GM18867 (cell line): Measurements from ENCODE around the gene ZNF236.
"Not testable (repeated sequence)": the region's sequence is repeated elsewhere in the genome, so short reads cannot be mapped to it uniquely, and the experiment has no call there.

Experiments
- ATAC-seq: cut with Tn5 transposase; IDR thresholded peaks from one replicate; pipeline ENCODE4 v1.9.1; 2021; ENCODE audit warnings: mild to moderate bottlenecking, moderate library complexity; ENCODE audit not compliant: unreplicated experiment

ZNF236 gene

DNA sequence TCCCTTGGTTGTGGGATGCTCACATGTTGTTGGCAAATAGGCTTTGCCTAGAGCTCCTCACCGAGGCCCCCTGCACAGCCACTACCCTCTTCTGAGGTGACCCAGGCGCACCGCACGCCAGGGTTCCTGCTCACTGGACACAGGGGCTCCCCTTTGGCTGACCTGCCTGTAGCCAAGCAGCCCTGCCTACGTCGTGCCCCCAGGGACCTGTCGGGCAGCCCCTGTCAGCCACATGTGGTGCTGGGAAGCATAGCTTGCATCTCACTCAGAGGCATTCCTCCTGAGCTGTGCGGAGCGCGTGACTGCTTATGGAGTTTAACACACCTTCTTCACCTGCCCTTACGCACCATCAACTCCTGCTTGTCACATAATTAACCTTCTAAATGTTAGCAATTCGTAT is 116.3 kb downstream of the ZNF236 start:
- ATAC-seq, result no peak

DNA sequence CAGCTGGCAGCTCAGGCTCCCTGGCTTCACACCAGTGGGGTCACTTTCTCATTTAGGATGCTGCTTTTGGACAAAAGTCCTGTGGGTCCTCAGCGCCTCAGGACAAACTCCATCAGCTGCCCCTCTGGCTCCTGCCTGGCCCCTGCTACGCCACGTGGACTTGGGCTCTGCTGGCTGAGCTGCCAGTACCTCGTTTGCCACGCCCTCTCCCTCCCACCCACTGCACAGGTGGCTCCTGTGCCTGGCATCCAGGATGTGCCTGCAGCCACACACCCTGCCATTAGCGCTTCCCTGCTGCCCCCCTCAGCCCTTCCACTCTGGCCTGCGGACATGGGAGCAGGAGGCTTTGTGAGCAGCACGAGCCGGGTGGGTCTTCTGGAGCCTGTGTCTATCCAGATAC is 118.9 kb downstream of the ZNF236 start:
- no peak for ATAC-seq

DNA sequence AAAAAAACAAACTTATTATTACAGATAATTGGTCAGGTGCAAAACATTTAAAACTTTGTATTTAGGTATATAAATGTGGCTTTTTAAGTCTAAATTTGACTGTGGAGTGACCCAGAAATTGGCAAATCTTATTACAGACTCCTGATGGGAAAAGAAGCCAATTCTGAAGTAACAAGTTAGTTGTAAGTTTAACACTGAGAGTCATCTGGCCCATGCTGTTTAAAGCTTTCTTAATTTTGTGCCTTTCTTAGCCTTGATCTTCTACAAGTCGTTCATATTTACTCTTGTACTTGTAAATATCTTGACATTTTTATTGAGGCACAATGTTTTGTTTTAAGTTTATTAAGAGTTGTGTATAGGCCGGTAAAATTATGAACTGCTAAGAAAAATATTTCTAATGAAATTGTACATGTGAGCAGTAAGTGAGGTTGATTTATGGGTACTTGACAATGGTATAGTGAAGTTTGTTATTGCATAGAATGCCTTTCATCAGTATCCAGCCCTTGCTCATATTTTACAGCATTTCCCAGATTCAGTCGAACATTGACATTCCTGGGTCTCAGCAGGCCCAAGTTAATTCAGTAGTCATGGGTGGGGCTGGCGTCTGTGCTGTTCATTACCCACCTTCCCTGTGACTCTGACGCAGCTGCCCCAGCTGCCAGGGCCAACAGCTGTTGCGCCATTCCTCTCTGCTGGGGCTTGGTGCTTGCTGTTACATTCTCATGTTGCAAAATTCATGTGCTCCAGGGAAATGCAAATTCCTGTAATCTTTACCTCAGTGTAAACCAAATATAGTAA is 121.4 kb downstream of the ZNF236 start:
- ATAC-seq, result no peak

DNA sequence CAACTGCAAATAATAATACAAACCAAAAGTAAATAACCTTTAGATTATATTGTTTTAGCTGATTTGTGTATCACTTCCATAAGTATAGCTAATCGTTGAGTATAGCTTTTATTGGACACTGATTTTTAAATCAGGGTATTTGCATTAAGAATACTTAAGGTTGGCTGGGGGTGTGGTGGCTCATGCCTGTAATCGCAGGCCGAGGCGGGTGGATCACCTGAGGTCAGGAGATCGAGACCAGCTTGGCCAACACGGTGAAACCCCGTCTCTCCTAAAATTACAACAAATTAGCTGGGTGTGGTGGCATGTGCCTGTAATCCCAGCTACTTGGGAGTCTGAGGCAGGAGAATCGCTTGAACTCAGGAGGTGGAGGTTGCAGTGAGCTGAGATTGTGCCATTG is 122.0 kb downstream of the ZNF236 start:
- not testable (repeated sequence) for ATAC-seq

DNA sequence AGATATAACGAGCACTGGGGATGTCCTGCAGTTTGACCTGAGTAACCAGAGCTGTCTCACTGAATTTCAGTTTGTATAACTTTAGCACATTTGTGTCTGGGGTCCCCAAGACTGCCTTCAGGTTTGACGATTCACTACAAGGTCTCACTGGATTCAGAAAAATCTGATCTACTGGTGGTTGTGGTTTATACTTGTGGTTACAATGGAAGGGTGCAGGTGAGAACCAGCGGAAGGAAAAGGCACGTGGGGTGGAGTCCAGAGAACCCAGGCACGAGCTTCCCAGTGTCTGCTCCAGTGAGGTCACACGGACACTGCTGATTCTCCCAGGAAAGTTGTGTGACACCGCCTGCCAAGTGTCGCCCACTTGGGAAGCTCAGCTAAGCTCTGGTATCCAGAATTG is 126.0 kb downstream of the ZNF236 start:
- no peak for ATAC-seq

DNA sequence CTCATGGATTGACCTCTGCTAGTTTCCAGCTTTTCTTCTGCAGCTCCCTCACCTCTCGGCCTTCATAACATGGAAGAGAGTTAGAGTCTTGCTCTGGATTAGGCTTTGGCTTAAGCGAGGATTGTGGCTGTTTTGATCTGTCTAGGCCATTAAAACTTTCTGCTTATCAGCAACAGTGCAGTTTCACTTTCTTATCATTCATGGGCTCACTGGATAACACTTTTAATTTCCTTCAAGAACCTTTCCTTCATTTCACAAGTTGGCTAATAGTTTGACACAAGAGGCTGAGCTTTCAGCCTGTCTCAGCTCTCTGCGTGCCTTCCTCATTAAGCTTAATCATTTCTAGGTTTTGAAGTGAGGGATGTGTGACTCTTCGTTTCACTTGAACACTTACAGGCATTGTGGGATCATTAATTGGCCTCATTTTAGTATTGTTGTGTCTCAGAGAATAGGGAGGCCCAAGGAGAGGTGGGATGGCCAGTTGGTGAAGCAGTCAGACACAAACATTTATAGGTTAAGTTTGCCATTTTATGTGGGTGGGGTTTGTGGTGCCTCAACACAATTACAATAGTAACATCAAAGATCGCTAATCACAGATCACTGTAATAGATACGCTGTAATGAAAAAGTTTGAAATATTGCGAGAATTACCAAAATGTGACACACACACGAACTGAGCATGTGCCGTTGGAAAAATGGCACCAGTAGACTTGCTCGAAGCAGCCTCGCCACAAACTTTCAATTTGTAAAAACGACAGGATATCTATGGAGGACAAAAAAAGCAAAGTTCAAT is 129.3 kb downstream of the ZNF236 start:
- ATAC-seq, result no peak

DNA sequence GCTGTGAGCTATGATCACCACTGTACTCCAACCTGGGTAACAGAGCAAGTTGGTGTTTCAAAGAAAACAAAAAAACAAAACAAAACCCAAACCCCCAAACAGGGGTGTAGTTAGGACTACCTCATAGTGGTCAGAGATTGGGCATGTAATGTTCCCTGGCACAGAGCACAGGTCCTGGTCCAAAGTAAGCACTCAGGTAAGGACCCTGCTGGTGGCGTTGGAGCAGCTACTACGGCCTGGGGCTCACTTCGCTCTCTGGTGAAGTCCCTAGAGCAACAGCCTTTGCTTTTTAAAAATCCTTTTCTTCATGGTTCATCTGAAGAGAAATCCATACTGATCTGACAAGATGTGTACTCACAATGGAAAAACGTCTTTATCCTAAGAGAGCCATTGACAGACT is 130.4 kb downstream of the ZNF236 start:
- no peak for ATAC-seq

DNA sequence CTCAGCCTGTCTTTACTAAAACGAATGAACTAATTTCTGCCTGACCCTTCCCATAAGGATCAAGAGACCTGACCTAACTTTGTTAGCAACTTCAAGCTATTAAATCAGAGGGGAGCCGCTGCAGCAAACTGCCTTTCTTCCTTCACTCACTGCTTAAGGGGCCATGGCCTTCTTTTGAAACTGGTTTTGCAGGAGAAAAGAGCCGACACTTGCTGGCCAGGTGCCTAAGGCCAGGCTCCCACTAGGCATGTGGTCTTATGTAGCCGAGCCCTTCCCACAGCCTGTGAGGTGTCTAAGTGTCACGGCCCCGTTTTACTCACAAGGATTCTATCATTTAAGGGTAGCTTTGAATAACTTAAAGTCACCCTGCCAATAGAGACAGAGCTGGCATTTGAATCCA is 130.8 kb downstream of the ZNF236 start:
- ATAC-seq, result no peak

DNA sequence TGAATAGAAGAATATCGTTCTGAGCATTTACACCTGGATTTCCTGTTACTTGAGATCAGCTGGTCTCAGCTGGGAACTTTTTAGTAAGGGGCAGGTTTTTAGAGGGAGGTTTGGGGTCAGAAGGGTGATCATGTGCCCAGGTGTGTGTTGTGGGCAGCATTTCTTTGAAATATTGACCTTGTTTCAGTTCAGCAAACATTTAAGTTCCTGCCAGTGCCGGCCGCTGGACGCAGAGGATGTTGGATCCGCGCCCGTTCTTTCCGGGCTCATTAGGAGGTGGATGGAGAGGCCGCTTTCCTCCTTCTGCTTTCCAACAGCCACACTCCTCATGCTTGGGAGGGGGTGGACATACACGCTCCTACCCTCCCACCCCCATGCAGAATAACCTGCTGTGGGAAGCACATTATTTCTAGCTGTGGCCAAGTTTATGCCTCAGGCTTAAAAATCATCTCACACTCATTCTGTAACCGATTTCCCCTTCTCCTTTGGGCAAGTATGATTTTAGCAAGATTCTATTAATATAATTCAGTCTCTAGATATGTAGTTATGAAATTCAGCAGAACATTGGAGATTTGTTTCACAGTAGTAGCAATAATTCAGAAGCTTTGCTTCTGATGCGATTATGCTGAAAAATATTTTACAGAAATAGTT is 131.4 kb downstream of the ZNF236 start:
- ATAC-seq, result no peak

DNA sequence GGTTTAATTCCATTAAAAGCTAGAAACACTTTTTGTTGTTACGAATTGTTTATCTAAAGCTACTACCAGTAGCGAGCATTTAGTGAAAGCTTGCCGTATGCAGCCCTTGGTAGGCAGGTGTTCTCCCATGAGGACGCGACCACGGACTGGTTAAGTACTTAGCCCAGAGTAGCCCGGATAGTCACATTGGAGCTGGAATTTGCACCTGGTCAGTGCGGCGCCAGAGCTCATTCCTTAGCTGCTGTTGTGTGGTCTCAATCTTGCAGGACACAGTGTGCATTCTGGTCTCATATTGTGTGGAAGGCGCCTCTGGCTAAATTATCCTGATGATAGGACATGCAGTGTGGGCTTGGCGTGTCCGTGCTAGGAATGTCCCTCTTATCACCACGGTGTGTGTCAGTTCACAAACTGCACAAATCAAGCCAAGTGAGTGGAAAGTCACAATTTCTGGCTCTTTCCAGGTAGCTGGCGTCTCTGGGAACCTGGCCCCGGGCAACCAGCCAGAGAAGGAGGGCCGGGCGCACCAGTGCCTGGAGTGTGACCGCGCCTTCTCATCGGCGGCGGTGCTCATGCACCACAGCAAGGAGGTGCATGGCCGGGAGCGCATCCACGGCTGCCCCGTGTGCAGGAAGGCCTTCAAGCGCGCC is 133.3 kb downstream of the ZNF236 start:
- no peak for ATAC-seq

DNA sequence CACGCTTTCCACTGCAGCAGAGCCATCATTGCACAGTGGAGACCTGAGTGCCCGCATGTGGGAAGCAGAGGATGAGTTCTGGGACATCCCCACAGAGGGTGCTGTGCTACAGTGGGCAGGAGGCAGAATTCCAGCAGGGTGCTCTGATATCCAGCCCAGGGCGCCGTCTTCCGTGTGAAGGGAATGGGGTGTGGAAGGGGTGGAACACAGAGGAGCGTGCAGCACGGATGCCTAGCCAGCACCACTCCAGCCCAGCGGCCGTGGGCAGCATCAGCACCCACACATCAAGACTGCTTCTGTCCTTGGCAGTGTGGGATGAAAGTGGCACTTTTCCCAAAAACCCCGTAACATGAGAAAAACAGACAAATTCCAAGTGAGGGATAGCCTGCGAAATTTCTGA is 134.3 kb downstream of the ZNF236 start:
- no peak for ATAC-seq

DNA sequence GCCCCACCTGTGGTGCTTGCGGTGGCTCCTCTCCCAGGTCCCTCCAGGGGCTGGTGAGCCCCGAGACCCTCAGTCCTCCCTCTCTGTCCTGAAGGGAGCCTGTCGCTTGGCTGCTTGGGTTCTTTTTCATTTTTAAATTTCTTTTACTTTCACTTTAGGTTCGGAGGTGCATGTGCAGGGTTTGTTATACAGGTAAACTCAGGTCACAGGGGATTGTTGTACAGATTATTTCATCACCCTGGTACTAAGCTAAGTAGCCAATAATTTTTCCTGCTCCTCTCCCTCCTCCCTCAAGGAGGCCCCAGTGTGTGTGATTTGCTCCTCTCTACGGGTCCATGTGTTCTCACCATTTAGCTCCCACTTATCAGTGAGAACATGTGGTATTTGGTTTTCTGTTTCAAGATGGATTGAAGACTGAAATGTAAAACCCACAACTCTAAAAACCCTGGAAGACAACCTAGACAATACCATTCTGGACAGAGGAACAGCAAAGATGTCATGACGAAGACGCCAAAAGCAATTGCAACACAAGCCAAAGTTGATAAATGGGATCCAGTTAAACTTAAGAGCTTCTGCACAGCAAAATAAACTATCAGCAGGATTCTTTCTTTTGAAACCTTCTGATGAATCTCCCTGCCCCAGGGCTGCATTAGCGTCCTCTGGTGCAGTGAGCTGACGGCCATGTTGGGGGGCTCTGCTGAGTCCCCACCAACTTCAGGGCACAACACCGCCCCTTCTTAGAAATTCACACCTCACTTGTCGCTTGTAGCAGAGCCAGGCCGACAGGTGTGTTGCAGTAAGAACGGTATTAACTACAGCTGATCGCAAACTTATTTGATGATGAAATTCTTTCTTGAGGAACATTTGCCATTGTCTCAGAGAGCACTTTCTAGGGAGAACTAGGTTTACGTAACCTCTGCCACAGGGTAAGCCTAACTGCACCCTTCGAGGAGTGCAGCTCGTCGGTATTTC is 135.3 kb downstream of the ZNF236 start:
- no peak for ATAC-seq

DNA sequence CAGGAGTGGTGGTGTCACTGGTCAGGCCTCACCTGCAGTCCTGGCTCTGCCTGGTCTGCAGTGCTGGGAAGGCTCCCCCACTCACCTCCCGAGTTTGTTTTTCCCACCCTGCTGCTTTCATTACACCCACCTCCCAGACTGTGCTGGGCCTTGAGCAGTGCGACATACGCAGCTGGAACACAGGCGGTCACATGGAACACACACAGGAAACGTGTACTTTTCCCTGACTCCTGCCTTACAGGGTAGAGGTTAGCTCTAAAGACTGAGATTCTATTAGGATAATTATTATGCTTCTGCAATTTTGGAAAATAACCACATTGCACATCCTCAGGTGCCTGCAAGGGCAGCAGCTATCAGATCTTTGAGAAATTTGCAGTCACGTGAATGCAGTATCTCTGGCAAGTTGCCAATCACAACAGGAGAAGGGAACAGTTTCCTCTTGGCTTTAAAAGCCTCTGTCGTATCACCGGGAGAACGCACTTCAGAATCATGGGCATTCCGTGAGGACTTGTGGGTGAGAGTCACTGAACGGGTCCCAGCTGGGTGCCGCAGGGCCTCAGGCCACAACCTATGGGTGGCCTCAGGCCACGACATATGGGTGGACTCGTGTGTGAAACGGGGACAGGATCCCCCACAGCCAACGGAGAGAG is 136.5 kb downstream of the ZNF236 start:
- no peak for ATAC-seq

DNA sequence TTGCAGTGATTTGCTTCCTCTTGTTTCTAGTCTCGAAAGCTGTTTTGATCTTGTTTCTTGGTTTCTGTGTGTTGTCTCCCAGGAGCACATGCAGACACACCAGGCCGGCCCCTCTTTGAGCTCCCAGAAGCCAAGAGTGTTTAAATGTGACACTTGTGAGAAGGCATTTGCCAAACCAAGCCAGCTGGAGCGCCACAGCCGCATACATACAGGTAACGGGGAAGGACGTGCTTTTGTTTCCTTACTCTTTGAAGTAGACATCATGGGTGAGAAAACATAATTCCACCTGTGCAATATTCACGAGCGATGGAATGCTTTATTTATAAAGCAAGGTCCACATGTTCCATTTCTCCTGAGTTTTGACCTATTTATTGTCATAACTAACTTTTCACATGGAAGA is 137.2 kb downstream of the ZNF236 start:
- no peak for ATAC-seq

DNA sequence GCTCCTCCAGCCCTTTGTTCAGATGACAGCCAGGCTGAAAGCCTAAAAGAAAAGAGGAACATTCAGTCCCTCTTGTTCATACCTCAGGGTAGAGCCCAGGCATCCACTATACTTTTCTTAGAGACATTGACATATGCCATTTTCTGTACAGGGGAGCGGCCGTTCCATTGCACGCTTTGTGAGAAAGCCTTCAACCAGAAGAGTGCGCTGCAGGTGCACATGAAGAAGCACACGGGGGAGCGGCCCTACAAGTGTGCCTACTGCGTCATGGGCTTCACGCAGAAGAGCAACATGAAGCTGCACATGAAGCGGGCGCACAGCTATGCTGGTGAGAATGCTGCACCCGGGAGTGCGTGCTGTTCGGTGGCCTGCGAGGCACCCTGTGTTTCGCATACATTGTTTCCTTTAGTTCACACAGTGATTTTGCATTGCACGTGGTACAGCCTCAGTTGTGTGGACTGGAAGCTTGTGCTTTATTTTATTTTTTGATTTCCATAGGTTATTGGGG is 138.2 kb downstream of the ZNF236 start:
- ATAC-seq, result no peak

DNA sequence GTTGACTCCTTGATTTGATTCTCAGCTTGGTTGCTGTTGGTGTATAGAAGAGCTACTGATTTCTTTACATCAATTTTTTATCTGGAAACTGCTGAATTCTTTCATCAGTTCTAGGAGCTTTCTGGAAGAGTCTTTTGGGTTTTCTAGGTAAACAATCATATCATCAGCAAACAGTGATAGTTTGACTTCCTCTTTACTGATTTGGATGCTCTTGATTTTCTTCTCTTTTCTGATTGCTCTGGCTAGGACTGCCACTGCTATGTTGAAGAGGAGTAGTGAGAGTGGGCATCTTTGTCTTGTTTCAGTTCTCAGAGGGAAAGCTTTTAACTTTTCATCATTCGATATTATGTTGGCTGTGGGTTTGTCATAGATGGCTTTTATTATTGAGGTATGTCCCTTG is 140.5 kb downstream of the ZNF236 start:
- no peak for ATAC-seq

DNA sequence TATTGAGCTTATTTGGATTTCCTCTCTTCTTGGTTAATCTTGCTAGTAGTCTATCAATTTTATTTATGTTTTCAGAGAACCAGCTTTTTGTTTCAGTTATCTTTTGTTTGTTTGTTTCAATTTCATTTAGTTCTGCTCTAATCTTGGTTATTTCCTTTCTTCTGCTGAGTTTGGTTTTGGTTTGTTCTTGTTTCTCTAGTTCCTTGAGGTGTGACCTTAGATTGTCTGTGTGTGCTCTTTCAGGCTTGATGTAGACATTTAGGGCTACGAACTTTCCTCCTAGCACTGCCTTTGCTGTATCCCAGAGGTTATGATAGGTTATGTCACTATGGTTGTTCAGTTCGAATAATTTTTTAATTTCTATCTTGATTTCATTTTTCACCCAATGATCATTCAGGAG is 141.6 kb downstream of the ZNF236 start:
- peak; percentile 66 for ATAC-seq

DNA sequence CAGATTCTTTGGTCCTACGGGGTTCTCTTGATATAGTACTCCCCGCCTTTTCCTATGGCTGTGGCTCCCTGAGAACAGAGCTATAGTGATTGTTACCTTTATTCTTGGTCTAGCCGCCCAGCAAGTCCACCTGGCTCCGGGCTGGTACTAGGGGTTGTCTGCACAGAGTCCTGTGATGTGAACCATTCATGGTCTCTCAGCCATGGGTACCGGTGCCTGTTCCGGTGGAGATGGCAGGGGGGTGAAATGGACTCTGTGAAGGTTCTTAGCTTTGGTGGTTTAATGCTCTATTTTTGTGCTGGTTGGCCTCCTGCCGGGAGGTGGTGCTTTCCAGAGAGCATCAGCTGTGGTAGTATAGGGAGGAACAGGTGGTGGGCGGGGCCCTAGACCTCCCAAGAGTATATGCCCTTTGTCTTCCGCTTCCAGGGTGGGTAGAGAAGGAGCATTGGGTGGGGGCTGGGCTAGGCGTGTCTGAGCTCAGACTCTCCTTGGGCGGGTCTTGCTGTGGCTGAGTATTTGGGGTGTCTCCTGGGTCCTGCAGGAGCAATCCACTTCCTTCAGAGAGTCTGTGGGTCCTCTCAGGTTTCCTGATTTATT is 143.3 kb downstream of the ZNF236 start:
- peak; percentile 55 for ATAC-seq

DNA sequence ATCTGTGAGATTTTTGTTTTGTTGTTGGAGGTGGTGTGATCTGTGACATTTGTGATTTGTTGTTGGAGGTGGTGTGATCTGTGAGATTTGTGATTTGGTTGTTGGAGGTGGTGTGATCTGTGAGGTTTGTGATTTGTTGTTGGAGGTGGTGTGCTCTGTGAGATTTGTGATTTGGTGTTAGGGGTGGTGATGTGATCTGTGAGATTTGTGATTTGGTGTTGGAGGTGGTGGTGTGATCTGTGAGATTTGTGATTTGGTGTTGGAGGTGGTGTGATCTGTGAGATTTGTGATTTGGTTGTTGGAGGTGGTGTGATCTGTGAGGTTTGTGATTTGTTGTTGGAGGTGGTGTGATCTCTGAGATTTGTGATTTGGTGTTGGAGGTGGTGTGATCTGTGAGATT is 144.9 kb downstream of the ZNF236 start:
- ATAC-seq, result not testable (repeated sequence)
